Measurements from ENCODE around the gene CA11.

Gene CA11

DNA sequence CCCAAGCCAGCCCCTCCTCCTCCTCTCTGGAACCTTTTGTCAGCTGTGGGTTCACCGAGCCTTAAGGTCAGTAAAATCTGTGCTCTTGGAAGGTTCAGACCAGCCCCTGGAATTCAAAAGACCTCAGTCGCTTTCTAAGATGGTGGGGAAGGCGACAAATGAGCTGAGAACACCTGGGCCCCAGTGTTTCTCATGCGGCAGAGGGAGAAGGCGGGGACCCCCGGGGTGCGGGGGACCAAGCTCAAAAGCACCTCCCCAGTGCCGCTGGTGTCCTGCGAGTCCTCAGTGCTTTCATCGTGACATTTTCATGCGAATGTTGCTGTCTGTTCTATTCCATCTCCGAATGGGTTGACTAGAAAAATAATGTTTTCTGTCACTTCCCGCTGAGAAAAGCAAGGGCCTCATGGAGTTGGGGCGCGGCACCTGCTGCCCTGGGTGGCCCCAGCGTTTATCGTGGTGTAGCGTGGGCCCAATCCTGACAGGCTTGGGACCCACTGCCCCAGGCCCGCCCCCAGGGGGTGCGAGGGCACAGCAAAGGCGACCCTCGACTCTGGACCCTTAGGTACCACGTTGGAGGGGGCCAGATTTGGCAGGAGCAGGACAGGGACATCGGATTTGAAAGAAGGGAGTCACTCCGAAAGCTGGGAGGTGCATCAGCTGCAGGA lies 27.6 kb upstream of the CA11 start:
- TF ChIP-seq POLR2AphosphoS5 (IDR thresholded peaks at IDR 0.05; ENCODE audit: low read depth): no peak
- TF ChIP-seq, protein P1, sequence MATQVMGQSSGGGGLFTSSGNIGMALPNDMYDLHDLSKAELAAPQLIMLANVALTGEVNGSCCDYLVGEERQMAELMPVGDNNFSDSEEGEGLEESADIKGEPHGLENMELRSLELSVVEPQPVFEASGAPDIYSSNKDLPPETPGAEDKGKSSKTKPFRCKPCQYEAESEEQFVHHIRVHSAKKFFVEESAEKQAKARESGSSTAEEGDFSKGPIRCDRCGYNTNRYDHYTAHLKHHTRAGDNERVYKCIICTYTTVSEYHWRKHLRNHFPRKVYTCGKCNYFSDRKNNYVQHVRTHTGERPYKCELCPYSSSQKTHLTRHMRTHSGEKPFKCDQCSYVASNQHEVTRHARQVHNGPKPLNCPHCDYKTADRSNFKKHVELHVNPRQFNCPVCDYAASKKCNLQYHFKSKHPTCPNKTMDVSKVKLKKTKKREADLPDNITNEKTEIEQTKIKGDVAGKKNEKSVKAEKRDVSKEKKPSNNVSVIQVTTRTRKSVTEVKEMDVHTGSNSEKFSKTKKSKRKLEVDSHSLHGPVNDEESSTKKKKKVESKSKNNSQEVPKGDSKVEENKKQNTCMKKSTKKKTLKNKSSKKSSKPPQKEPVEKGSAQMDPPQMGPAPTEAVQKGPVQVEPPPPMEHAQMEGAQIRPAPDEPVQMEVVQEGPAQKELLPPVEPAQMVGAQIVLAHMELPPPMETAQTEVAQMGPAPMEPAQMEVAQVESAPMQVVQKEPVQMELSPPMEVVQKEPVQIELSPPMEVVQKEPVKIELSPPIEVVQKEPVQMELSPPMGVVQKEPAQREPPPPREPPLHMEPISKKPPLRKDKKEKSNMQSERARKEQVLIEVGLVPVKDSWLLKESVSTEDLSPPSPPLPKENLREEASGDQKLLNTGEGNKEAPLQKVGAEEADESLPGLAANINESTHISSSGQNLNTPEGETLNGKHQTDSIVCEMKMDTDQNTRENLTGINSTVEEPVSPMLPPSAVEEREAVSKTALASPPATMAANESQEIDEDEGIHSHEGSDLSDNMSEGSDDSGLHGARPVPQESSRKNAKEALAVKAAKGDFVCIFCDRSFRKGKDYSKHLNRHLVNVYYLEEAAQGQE (IDR thresholded peaks at IDR 0.05; ENCODE audit: insufficient replicate concordance, low read depth): no peak
- TF ChIP-seq, protein P2, sequence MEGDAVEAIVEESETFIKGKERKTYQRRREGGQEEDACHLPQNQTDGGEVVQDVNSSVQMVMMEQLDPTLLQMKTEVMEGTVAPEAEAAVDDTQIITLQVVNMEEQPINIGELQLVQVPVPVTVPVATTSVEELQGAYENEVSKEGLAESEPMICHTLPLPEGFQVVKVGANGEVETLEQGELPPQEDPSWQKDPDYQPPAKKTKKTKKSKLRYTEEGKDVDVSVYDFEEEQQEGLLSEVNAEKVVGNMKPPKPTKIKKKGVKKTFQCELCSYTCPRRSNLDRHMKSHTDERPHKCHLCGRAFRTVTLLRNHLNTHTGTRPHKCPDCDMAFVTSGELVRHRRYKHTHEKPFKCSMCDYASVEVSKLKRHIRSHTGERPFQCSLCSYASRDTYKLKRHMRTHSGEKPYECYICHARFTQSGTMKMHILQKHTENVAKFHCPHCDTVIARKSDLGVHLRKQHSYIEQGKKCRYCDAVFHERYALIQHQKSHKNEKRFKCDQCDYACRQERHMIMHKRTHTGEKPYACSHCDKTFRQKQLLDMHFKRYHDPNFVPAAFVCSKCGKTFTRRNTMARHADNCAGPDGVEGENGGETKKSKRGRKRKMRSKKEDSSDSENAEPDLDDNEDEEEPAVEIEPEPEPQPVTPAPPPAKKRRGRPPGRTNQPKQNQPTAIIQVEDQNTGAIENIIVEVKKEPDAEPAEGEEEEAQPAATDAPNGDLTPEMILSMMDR (IDR thresholded peaks at IDR 0.05; ENCODE audit: insufficient read depth, low read length): no peak
- no peak for TF ChIP-seq SPI1 (IDR thresholded peaks at IDR 0.05; ENCODE audit: borderline replicate concordance, low read depth)
- no peak for TF ChIP-seq GABPA (IDR thresholded peaks at IDR 0.05; ENCODE audit: low read depth)
- DNase-seq (ENCODE audit: low read depth in 1 of 2, low spot score in 1 of 2): no peak
- Histone ChIP-seq H3K27ac (replicated peaks) (no peak overlapping the region), H3K27me3 (ENCODE audit: insufficient read depth, poor library complexity, severe bottlenecking) (no peaks in the 10 kb centered on the region), H3K4me3 (replicated peaks; ENCODE audit: insufficient read depth, low read length) (no peak overlapping the region)

DNA sequence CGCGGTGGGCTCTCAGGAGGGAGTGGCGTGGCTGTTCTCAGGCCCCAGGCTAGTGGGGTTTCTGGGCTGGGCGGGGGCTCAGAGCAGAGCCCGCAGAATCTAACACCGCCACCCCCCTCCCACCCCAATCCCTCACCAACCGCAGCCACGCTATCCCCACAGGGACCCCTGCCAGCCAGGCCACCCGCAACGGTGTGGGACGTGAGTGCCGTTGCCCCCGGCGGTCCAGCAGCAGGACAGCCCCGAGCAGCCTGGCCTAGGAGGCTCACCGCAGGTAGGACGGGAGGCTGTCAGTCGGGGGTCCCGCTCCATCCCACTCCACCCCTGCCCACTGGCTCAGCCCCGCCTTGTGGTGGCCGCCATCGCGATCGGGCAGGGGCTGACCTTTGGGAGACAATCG lies 27.0 kb upstream of the CA11 start, which contains the start of gene NTN5:
NTN5 (minus strand) TSS at position 24 of the 400 bp plus-strand sequence. CDS start 2,031 bp downstream, outside the sequence.
- H3K27ac ChIP-seq (replicated peaks): no peak within 1 kb of the TSS
- TF ChIP-seq, protein P1 (IDR thresholded peaks at IDR 0.05; ENCODE audit: insufficient replicate concordance, low read depth): no peak
- H3K4me3 ChIP-seq (replicated peaks; ENCODE audit: insufficient read depth, low read length): no peak within 1 kb of the TSS
- H3K27me3 ChIP-seq (ENCODE audit: insufficient read depth, poor library complexity, severe bottlenecking): no peaks in the 10 kb centered on the region
- DNase-seq (ENCODE audit: low read depth in 1 of 2, low spot score in 1 of 2): no peak

DNA sequence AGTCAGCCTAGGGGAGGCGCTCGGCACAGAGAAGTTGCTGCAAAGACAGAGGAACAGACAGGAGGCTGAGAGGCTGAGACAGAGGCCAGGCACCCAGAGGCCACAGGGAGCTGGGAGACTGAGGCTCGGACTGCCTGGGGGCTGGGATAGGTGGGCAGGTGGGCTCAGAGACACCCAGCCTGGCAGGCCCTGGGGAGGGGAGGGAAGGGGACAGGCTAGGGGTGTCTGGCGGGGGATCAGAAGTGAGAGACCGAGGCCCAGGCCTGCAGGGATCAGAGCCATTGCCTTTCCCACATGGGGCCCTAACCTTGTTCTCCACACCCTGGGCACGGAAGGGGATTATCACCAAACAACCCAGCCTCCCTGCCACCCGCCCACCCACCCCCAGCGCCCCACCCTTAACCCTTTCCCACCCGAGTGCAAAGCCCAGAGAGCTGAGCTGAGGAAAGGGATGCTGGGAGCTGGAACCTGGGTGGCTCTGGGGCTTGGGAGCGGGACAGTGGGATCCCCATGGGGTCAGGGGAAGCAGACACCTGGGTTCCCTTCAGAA lies 25.5 kb upstream of the CA11 start:
- no peak for DNase-seq (ENCODE audit: low read depth in 1 of 2, low spot score in 1 of 2)
- no peak overlapping the region for H3K4me3 ChIP-seq (replicated peaks; ENCODE audit: insufficient read depth, low read length)

More for the DNA sequence above, 25.5 kb upstream of the CA11 start:
- TF ChIP-seq POLR2AphosphoS5 (IDR thresholded peaks at IDR 0.05; ENCODE audit: low read depth) (no peak), SPI1 (IDR thresholded peaks at IDR 0.05; ENCODE audit: borderline replicate concordance, low read depth) (no peak), GABPA (IDR thresholded peaks at IDR 0.05; ENCODE audit: low read depth) (no peak)
- TF ChIP-seq, protein P1 (IDR thresholded peaks at IDR 0.05; ENCODE audit: insufficient replicate concordance, low read depth): no peak
- TF ChIP-seq, protein P2 (IDR thresholded peaks at IDR 0.05; ENCODE audit: insufficient read depth, low read length): no peak
- Histone ChIP-seq H3K27me3 (ENCODE audit: insufficient read depth, poor library complexity, severe bottlenecking) (no peaks in the 10 kb centered on the region), H3K27ac (replicated peaks) (no peak overlapping the region)
